ENCODE data around the gene GALNT16.

DNA sequence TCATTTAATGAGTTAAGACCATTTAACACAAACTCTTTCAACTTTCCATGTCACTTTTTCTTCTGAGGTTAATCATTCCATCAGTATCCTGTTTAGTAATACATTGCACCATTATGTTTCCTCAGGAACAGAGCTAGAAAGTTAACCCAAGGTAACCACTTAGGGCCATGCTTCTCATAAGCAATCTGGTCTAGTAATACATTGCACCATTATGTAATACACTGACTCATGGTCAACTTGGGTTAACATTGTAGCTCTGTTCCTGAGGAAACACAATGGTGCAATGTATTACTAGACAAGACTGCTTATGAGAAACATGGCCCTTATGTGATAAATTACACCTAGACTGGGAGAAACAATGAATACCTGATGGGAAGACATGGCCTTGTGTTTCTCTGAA is 116.5 kb downstream of the GALNT16 start:
- TF ChIP-seq, protein P1, sequence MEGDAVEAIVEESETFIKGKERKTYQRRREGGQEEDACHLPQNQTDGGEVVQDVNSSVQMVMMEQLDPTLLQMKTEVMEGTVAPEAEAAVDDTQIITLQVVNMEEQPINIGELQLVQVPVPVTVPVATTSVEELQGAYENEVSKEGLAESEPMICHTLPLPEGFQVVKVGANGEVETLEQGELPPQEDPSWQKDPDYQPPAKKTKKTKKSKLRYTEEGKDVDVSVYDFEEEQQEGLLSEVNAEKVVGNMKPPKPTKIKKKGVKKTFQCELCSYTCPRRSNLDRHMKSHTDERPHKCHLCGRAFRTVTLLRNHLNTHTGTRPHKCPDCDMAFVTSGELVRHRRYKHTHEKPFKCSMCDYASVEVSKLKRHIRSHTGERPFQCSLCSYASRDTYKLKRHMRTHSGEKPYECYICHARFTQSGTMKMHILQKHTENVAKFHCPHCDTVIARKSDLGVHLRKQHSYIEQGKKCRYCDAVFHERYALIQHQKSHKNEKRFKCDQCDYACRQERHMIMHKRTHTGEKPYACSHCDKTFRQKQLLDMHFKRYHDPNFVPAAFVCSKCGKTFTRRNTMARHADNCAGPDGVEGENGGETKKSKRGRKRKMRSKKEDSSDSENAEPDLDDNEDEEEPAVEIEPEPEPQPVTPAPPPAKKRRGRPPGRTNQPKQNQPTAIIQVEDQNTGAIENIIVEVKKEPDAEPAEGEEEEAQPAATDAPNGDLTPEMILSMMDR (IDR thresholded peaks at IDR 0.05): no peak
- no peak for TF ChIP-seq POLR2A (IDR thresholded peaks at IDR 0.05)
